Measurements from ENCODE around the gene PINLYP. TPM values are rescaled to one million over a fixed set of nuclear protein-coding genes. Genes with fewer than 3 reads are reported as not detected.
A peak's percentile ranks its signal among the peaks of the same experiment; 100 is the strongest.

The PINLYP gene
- total and polyA plus RNA-seq, 9 of the 15 experiments (the other 6 are each of a cell fraction or from before 2014, with no cell fraction given), result 1.00 to 6.7 (median 2.2) TPM

DNA sequence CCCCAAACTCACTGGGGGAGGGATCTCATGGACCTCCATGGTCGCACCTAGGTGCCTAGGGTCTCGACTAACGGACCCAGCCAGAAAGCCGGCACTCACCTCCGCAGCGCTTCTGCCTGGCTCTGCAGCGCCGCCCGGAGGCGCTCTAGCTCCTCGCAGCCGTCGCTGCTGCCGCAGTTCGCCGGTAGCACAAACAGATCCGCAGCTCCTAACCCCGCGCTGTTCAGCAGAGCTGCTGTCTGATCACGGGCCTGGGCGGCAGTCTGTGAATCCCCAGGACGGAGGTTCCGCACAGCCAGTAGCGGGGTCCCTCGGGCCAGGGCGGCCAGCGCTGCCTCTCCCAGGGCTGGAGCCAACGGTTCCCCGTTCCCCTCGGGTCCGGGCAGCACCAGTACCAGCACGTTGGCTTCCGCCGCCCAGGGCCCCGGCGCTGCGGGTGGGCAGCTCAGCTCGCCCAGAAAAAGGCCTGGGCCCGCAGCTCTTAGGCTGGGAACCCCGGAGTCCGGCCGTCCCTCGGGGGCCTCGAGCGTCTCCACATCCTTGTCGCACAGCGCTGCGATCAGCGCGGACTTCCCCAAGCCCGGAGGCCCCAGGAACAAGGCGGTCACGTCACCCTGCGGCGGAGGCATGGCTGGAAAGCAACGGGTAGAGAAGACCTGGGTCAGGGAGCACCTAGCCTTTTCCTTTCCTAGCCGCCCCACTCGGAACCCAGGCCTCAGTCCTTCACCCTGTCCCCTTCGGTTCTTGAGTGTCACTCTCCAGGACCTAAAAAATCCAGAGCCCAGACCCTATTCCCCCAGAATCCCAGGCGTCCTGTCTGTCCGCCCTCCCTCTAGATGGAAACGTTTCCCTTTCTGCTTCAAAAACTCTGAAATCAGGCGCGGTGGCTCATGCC lies 19.4 kb downstream of the PINLYP start (continued):
- TF ChIP-seq, protein P1, sequence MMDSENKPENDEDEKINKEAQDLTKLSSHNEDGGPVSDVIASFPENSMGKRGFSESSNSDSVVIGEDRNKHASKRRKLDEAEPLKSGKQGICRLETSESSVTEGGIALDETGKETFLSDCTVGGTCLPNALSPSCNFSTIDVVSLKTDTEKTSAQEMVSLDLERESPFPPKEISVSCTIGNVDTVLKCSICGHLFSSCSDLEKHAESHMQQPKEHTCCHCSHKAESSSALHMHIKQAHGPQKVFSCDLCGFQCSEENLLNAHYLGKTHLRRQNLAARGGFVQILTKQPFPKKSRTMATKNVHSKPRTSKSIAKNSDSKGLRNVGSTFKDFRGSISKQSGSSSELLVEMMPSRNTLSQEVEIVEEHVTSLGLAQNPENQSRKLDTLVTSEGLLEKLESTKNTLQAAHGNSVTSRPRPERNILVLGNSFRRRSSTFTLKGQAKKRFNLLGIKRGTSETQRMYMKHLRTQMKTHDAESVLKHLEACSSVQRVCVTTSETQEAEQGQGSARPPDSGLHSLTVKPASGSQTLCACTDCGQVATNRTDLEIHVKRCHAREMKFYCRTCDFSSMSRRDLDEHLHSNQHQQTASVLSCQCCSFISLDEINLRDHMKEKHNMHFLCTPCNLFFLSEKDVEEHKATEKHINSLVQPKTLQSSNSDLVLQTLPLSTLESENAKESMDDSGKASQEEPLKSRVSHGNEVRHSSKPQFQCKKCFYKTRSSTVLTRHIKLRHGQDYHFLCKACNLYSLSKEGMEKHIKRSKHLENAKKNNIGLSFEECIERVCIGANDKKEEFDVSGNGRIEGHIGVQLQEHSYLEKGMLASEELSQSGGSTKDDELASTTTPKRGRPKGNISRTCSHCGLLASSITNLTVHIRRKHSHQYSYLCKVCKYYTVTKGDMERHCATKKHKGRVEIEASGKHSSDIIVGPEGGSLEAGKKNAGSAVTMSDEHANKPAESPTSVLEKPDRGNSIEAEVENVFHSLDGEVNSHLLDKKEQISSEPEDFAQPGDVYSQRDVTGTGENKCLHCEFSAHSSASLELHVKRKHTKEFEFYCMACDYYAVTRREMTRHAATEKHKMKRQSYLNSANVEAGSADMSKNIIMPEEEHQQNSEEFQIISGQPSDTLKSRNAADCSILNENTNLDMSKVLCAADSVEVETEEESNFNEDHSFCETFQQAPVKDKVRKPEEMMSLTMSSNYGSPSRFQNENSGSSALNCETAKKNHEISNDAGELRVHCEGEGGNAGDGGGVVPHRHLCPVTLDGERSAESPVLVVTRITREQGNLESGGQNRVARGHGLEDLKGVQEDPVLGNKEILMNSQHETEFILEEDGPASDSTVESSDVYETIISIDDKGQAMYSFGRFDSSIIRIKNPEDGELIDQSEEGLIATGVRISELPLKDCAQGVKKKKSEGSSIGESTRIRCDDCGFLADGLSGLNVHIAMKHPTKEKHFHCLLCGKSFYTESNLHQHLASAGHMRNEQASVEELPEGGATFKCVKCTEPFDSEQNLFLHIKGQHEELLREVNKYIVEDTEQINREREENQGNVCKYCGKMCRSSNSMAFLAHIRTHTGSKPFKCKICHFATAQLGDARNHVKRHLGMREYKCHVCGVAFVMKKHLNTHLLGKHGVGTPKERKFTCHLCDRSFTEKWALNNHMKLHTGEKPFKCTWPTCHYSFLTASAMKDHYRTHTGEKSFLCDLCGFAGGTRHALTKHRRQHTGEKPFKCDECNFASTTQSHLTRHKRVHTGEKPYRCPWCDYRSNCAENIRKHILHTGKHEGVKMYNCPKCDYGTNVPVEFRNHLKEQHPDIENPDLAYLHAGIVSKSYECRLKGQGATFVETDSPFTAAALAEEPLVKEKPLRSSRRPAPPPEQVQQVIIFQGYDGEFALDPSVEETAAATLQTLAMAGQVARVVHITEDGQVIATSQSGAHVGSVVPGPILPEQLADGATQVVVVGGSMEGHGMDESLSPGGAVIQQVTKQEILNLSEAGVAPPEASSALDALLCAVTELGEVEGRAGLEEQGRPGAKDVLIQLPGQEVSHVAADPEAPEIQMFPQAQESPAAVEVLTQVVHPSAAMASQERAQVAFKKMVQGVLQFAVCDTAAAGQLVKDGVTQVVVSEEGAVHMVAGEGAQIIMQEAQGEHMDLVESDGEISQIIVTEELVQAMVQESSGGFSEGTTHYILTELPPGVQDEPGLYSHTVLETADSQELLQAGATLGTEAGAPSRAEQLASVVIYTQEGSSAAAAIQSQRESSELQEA (IDR thresholded peaks at IDR 0.05; ENCODE audit: low read depth), result no peak
- TF ChIP-seq BMI1 (IDR thresholded peaks at IDR 0.05; ENCODE audit: low read length) (no peak), TBP (optimal IDR thresholded peaks at IDR 0.05; ENCODE audit: low read depth, low read length) (peak; percentile 24), EHMT2 (IDR thresholded peaks at IDR 0.05) (no peak), ZNF592 (IDR thresholded peaks at IDR 0.05) (no peak), NCOA6 (IDR thresholded peaks at IDR 0.05) (no peak), HOXB6 (CRISPR knock-in tag; IDR thresholded peaks at IDR 0.05; ENCODE audit: borderline replicate concordance) (no peak), CEBPZ (IDR thresholded peaks at IDR 0.05; ENCODE audit: borderline replicate concordance, low read depth, low read length) (no peak)

Data from K562 (cell line).